AG08396 (cell line): Measurements from ENCODE around the gene DESI2.
"Not testable (repeated sequence)": the region's sequence is repeated elsewhere in the genome, so short reads cannot be mapped to it uniquely, and the experiment has no call there.

Experiments used
- DNase-seq: peaks from one replicate; pipeline ENCODE4 v3.0.0; 2012; ENCODE audit warnings: low spot score, mixed read lengths

Gene DESI2

GRCh38 chr1:244705261-244706234 lies 52.6 kb downstream of the DESI2 start:
- DNase-seq: no peak

- DNase-seq: no peak
Observed at GRCh38 chr1:244709076-244709475, 56.1 kb downstream of the DESI2 start.

GRCh38 chr1:244709476-244710368 lies 56.8 kb downstream of the DESI2 start:
- no peak for DNase-seq

GRCh38 chr1:244710474-244711062 lies 57.6 kb downstream of the DESI2 start:
- DNase-seq: no peak

GRCh38 chr1:244712669-244713068 lies 59.7 kb downstream of the DESI2 start:
- DNase-seq: no peak

GRCh38 chr1:244713332-244713731 lies 60.4 kb downstream of the DESI2 start:
- DNase-seq: no peak

GRCh38 chr1:244727871-244728474 lies 75.0 kb downstream of the DESI2 start:
- DNase-seq: no peak

GRCh38 chr1:244730153-244730933 lies 77.4 kb downstream of the DESI2 start:
- DNase-seq: peak; percentile 60

- DNase-seq: no peak
Observed at GRCh38 chr1:244730934-244731434, 78.1 kb downstream of the DESI2 start.

- DNase-seq: no peak
Observed at GRCh38 chr1:244731651-244732050, 78.7 kb downstream of the DESI2 start.

GRCh38 chr1:244732851-244733450 lies 80.0 kb downstream of the DESI2 start:
- DNase-seq: no peak

- no peak for DNase-seq
Observed at GRCh38 chr1:244735404-244735803, 82.5 kb downstream of the DESI2 start.

GRCh38 chr1:244735876-244736561 lies 83.1 kb downstream of the DESI2 start:
- no peak for DNase-seq

- DNase-seq: not testable (repeated sequence)
Observed at GRCh38 chr1:244739140-244739539, 86.2 kb downstream of the DESI2 start.

GRCh38 chr1:244740027-244740617 lies 87.2 kb downstream of the DESI2 start:
- not testable (repeated sequence) for DNase-seq

- no peak for DNase-seq
Observed at GRCh38 chr1:244741692-244742091, 88.8 kb downstream of the DESI2 start.

GRCh38 chr1:244749230-244750016 lies 96.5 kb downstream of the DESI2 start:
- no peak for DNase-seq

GRCh38 chr1:244751271-244751895 lies 98.5 kb downstream of the DESI2 start:
- no peak for DNase-seq
